Hepatocyte (in vitro differentiated cells): ENCODE data around the gene PAFAH1B2. TPM values are rescaled to one million over a fixed set of nuclear protein-coding genes. Genes with fewer than 3 reads are reported as not detected.

Experiments
- DNase-seq: peaks from one replicate; pipeline ENCODE4 v3.0.0-alpha.2; 2016; ENCODE audit warnings: low spot score
- H2AFZ ChIP-seq: fragments of 200-600 bp; sonication (generic); 2 replicates; pipeline ENCODE4 v1.6.0; 2016; ENCODE audit warnings: antibody characterized with exemption, mild to moderate bottlenecking
- H3K27ac ChIP-seq: fragments of 200-600 bp; sonication (generic); 2 replicates; pipeline ENCODE4 v1.5.1; 2016; ENCODE audit warnings: mild to moderate bottlenecking
- H3K27me3 ChIP-seq: fragments of 200-600 bp; sonication (generic); 2 replicates; pipeline ENCODE4 v1.6.1; 2016
- H3K36me3 ChIP-seq: fragments of 200-600 bp; sonication (generic); replicated peaks from 2 replicates; pipeline ENCODE4 v1.5.1; 2016; ENCODE audit warnings: low read depth; ENCODE audit not compliant: insufficient read depth
- H3K4me1 ChIP-seq: fragments of 200-600 bp; sonication (generic); 2 replicates; pipeline ENCODE4 v1.5.1; 2016; ENCODE audit warnings: mild to moderate bottlenecking, moderate library complexity; ENCODE audit not compliant: insufficient read depth
- H3K4me2 ChIP-seq: fragments of 200-600 bp; sonication (generic); 2 replicates; pipeline ENCODE4 v1.6.0; 2016
- H3K4me3 ChIP-seq: fragments of 200-600 bp; sonication (generic); 2 replicates; pipeline ENCODE4 v1.5.1; 2016; ENCODE audit warnings: mild to moderate bottlenecking
- H3K79me2 ChIP-seq: fragments of 200-600 bp; sonication (generic); 2 replicates; pipeline ENCODE4 v1.6.0; 2017; ENCODE audit warnings: mild to moderate bottlenecking
- H3K9me2 ChIP-seq: fragments of 200-600 bp; sonication (generic); replicated peaks from 2 replicates; pipeline ENCODE4 v1.6.0; 2017; ENCODE audit warnings: mild to moderate bottlenecking; ENCODE audit not compliant: insufficient read depth
- H3K9me3 ChIP-seq: fragments of 200-600 bp; sonication (generic); 2 replicates; pipeline ENCODE4 v1.5.1; 2016; ENCODE audit warnings: low read depth, mild to moderate bottlenecking
- H4K20me1 ChIP-seq: fragments of 200-600 bp; sonication (generic); 2 replicates; pipeline ENCODE4 v1.6.0; 2016; ENCODE audit warnings: mild to moderate bottlenecking; ENCODE audit not compliant: insufficient read depth, poor library complexity, severe bottlenecking
- CTCF ChIP-seq: fragments of 200-600 bp; sonication (generic); IDR thresholded peaks from 2 replicates; pipeline ENCODE4 v1.5.1; 2016; ENCODE audit warnings: antibody characterized with exemption, mild to moderate bottlenecking; ENCODE audit not compliant: poor library complexity
- EZH2 ChIP-seq: fragments of 200-600 bp; sonication (generic); IDR thresholded peaks from 2 replicates; pipeline ENCODE4 v1.6.1; 2016; ENCODE audit warnings: antibody characterized with exemption, mild to moderate bottlenecking, borderline replicate concordance
- EZH2phosphoT487 ChIP-seq: fragments of 200-600 bp; sonication (generic); IDR thresholded peaks from one replicate; pipeline ENCODE4 v1.6.1; 2018; ENCODE audit warnings: antibody characterized with exemption, mild to moderate bottlenecking, low read depth, moderate library complexity; ENCODE audit not compliant: unreplicated experiment, severe bottlenecking
- WGBS: methylation state at CpG from one replicate; pipeline ENCODE4 v1.1.6; 2016; ENCODE audit warnings: low lambda C conversion rate; ENCODE audit errors: missing lambda C conversion rate; 5-methylcytosine and 5-hydroxymethylcytosine counted together
- polyA plus RNA-seq: library from polyadenylated mRNA; unstranded; fragments of >200 nt; fragmentation: Nextera tagmentation; extraction: Ambion mirVana; gene quantifications from 2 replicates; pipeline ENCODE4 v1.2.1, GENCODE V29; 2016
- total RNA-seq: library from RNA; depleted of rRNA; stranded (reverse); fragments of >200 nt; gene quantifications from 2 replicates; pipeline ENCODE4 v1.2.3, GENCODE V29; 2014

The PAFAH1B2 gene
- total and polyA plus RNA-seq, 2 experiments from 2014 or later, result 30.8 to 103 TPM

GRCh38 chr11:117185736-117186430, 41.8 kb downstream of the PAFAH1B2 start:
- Histone ChIP-seq H3K9me3 (no peaks in the 10 kb centered on the region), H3K4me3 (no peak overlapping the region), H3K4me2 (no peak overlapping the region), H3K79me2 (peaks cover 2% of the 10 kb centered on the region), H4K20me1 (no peaks in the 10 kb centered on the region), H2AFZ (no peak overlapping the region), H3K36me3 (no peaks in the 10 kb centered on the region), H3K27me3 (no peaks in the 10 kb centered on the region), H3K27ac (peak overlapping the region; percentile 57), H3K9me2 (no peaks in the 10 kb centered on the region), H3K4me1 (peaks cover 1% of the 10 kb centered on the region)
- 91% methylated on average over 4 of the region's 5 CpGs for WGBS
- no peak for DNase-seq
- TF ChIP-seq CTCF (no peak), EZH2phosphoT487 (no peak), EZH2 (no peak)

DNA sequence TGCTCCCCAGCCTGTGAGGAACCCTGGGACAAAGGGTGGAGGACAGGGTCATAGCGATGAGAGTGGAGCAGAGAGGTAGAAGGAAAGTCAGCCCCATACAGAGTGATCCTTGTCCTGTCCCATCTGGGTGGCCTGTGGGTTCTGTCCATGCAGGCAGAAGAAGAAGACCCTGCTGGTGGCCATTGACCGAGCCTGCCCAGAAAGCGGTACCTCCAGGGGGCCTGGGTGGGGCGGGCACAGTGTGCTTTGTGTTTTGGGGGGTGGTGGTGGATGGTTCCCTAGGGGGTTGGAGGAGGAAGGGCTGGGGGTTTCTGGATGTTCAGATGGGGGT, 42.3 kb downstream of the PAFAH1B2 start:
- H3K4me2 ChIP-seq, result no peak overlapping the region
- no peak overlapping the region for H3K4me3 ChIP-seq
- no peak overlapping the region for H3K27ac ChIP-seq
- H3K9me3 ChIP-seq, result no peaks in the 10 kb centered on the region
- no peak overlapping the region for H2AFZ ChIP-seq
- WGBS, result 100% methylated on average over 4 of the region's 4 CpGs
- H3K79me2 ChIP-seq, result no peaks in the 10 kb centered on the region
- H3K9me2 ChIP-seq, result no peaks in the 10 kb centered on the region
- H3K27me3 ChIP-seq, result no peaks in the 10 kb centered on the region
- no peaks in the 10 kb centered on the region for H4K20me1 ChIP-seq
- no peak for DNase-seq
- no peaks in the 10 kb centered on the region for H3K4me1 ChIP-seq
- H3K36me3 ChIP-seq, result no peaks in the 10 kb centered on the region
- no peak for TF ChIP-seq EZH2
- TF ChIP-seq EZH2phosphoT487, result no peak
- no peak for TF ChIP-seq CTCF

GRCh38 chr11:117187007-117187406, 42.9 kb downstream of the PAFAH1B2 start:
- H3K9me3 ChIP-seq, result no peaks in the 10 kb centered on the region
- H3K79me2 ChIP-seq, result no peaks in the 10 kb centered on the region
- no peak overlapping the region for H3K4me3 ChIP-seq
- no peak for DNase-seq
- no peaks in the 10 kb centered on the region for H3K4me1 ChIP-seq
- no peaks in the 10 kb centered on the region for H3K9me2 ChIP-seq
- no peaks in the 10 kb centered on the region for H3K27me3 ChIP-seq
- no peaks in the 10 kb centered on the region for H4K20me1 ChIP-seq
- no peak overlapping the region for H2AFZ ChIP-seq
- no peak overlapping the region for H3K27ac ChIP-seq
- WGBS, result 72% methylated on average over 5 of the region's 6 CpGs
- no peak overlapping the region for H3K4me2 ChIP-seq
- TF ChIP-seq EZH2phosphoT487 (no peak), CTCF (no peak), EZH2 (no peak)
- no peaks in the 10 kb centered on the region for H3K36me3 ChIP-seq
